Measurements from ENCODE around the gene FABP1. TPM values are rescaled to one million over a fixed set of nuclear protein-coding genes. Genes with fewer than 3 reads are reported as not detected.

The FABP1 gene
- polyA plus RNA-seq, 1 donor from 2014 or later = not detected

- Mint-ChIP-seq H3K9me3 (peaks cover 6 to 15% (median 14%) of the 10 kb centered on the region in 3 donors), H3K27me3 (peaks cover 16% of the 10 kb centered on the region), H3K4me3 (no peak overlapping the region), H3K36me3 (no peaks in the 10 kb centered on the region), H3K27ac (no peak overlapping the region), H3K4me1 (no peaks in the 10 kb centered on the region)
Measured at GRCh38 chr2:88147145-88147544, 19.3 kb upstream of the FABP1 start.

GRCh38 chr2:88146590-88146989, 18.7 kb upstream of the FABP1 start:
- H3K27ac Mint-ChIP-seq = no peak overlapping the region
- H3K4me1 Mint-ChIP-seq = no peaks in the 10 kb centered on the region
- H3K36me3 Mint-ChIP-seq = no peaks in the 10 kb centered on the region
- peaks cover 18% of the 10 kb centered on the region for H3K27me3 Mint-ChIP-seq
- peaks cover 5 to 19% (median 19%) of the 10 kb centered on the region in 3 donors for H3K9me3 Mint-ChIP-seq
- H3K4me3 Mint-ChIP-seq = no peak overlapping the region

GRCh38 chr2:88144914-88145497, 17.1 kb upstream of the FABP1 start:
- H3K27me3 Mint-ChIP-seq = peaks cover 18% of the 10 kb centered on the region
- H3K27ac Mint-ChIP-seq = no peak overlapping the region

GRCh38 chr2:88144271-88144670, 16.4 kb upstream of the FABP1 start:
- no peaks in the 10 kb centered on the region for H3K4me1 Mint-ChIP-seq
- H3K36me3 Mint-ChIP-seq = no peaks in the 10 kb centered on the region
- peaks cover 16% of the 10 kb centered on the region for H3K27me3 Mint-ChIP-seq
- H3K27ac Mint-ChIP-seq = no peak overlapping the region
- peaks cover 4 to 16% (median 14%) of the 10 kb centered on the region in 3 donors for H3K9me3 Mint-ChIP-seq
- no peak overlapping the region for H3K4me3 Mint-ChIP-seq

More at GRCh38 chr2:88144914-88145497, 17.1 kb upstream of the FABP1 start:
- Mint-ChIP-seq H3K4me3 (no peak overlapping the region), H3K4me1 (no peaks in the 10 kb centered on the region), H3K36me3 (no peaks in the 10 kb centered on the region), H3K9me3 (peaks cover 5 to 19% (median 15%) of the 10 kb centered on the region in 3 donors)

- Mint-ChIP-seq H3K4me3 (no peak overlapping the region), H3K4me1 (no peaks in the 10 kb centered on the region), H3K27ac (no peak overlapping the region), H3K27me3 (peaks cover 14% of the 10 kb centered on the region), H3K9me3 (peaks cover 3 to 9% (median 5%) of the 10 kb centered on the region in 3 donors), H3K36me3 (no peaks in the 10 kb centered on the region)
Measured at GRCh38 chr2:88141952-88142351, 14.1 kb upstream of the FABP1 start.

GRCh38 chr2:88139804-88140203, 11.9 kb upstream of the FABP1 start:
- Mint-ChIP-seq H3K36me3 (no peaks in the 10 kb centered on the region), H3K4me3 (no peak overlapping the region), H3K4me1 (no peaks in the 10 kb centered on the region), H3K27me3 (peaks cover 8% of the 10 kb centered on the region), H3K27ac (no peak overlapping the region), H3K9me3 (peaks cover 3 to 9% (median 5%) of the 10 kb centered on the region in 3 donors)

- H3K4me3 Mint-ChIP-seq = no peak overlapping the region
- H3K36me3 Mint-ChIP-seq = no peaks in the 10 kb centered on the region
- peaks cover 8% of the 10 kb centered on the region for H3K27me3 Mint-ChIP-seq
- peaks cover 3 to 9% (median 5%) of the 10 kb centered on the region in 3 donors for H3K9me3 Mint-ChIP-seq
- H3K27ac Mint-ChIP-seq = no peak overlapping the region
- no peaks in the 10 kb centered on the region for H3K4me1 Mint-ChIP-seq
Measured at GRCh38 chr2:88139203-88139702, 11.4 kb upstream of the FABP1 start.

- Mint-ChIP-seq H3K36me3 (no peaks in the 10 kb centered on the region), H3K27me3 (peaks cover 3% of the 10 kb centered on the region), H3K4me3 (no peak overlapping the region), H3K27ac (no peak overlapping the region), H3K9me3 (peaks cover 0 to 9% (median 5%) of the 10 kb centered on the region in 3 donors), H3K4me1 (no peaks in the 10 kb centered on the region)
Measured at GRCh38 chr2:88137833-88138232, 10.0 kb upstream of the FABP1 start.

- H3K4me1 Mint-ChIP-seq = no peaks in the 10 kb centered on the region
- no peak overlapping the region for H3K27ac Mint-ChIP-seq
- no peak overlapping the region for H3K4me3 Mint-ChIP-seq
- peaks cover 4% of the 10 kb centered on the region for H3K27me3 Mint-ChIP-seq
- peaks cover 0 to 5% (median 2%) of the 10 kb centered on the region in 3 donors for H3K9me3 Mint-ChIP-seq
- H3K36me3 Mint-ChIP-seq = no peaks in the 10 kb centered on the region
Measured at GRCh38 chr2:88136817-88137216, 9.0 kb upstream of the FABP1 start.

GRCh38 chr2:88133875-88134274, 6.0 kb upstream of the FABP1 start:
- Mint-ChIP-seq H3K4me3 (no peak overlapping the region), H3K36me3 (no peaks in the 10 kb centered on the region), H3K27me3 (peaks cover 7% of the 10 kb centered on the region), H3K4me1 (no peaks in the 10 kb centered on the region), H3K9me3 (peaks cover 0 to 2% (median 0%) of the 10 kb centered on the region in 3 donors), H3K27ac (no peak overlapping the region)

- Mint-ChIP-seq H3K27ac (no peak overlapping the region), H3K27me3 (peaks cover 7% of the 10 kb centered on the region), H3K4me1 (no peaks in the 10 kb centered on the region), H3K36me3 (no peaks in the 10 kb centered on the region), H3K9me3 (peaks cover 0 to 2% (median 0%) of the 10 kb centered on the region in 3 donors), H3K4me3 (no peak overlapping the region)
Measured at GRCh38 chr2:88131999-88132368, 4.1 kb upstream of the FABP1 start.

GRCh38 chr2:88131201-88131998, 3.5 kb upstream of the FABP1 start:
- Mint-ChIP-seq H3K27me3 (peaks cover 9% of the 10 kb centered on the region), H3K4me3 (no peak overlapping the region)

GRCh38 chr2:88129313-88129959, 1.6 kb upstream of the FABP1 start:
- Mint-ChIP-seq H3K27ac (no peak overlapping the region), H3K9me3 (no peaks in the 10 kb centered on the region), H3K36me3 (no peaks in the 10 kb centered on the region), H3K27me3 (peaks cover 10% of the 10 kb centered on the region), H3K4me3 (no peak overlapping the region), H3K4me1 (no peaks in the 10 kb centered on the region)

More at GRCh38 chr2:88131201-88131998, 3.5 kb upstream of the FABP1 start:
- no peak overlapping the region for H3K27ac Mint-ChIP-seq
- no peaks in the 10 kb centered on the region for H3K4me1 Mint-ChIP-seq
- no peaks in the 10 kb centered on the region for H3K36me3 Mint-ChIP-seq
- H3K9me3 Mint-ChIP-seq = peaks cover 0 to 2% (median 0%) of the 10 kb centered on the region in 3 donors

GRCh38 chr2:88128654-88129312, 921 bp upstream of the FABP1 start:
- H3K4me1 Mint-ChIP-seq = peaks cover 0 to 2% (median 0%) of the 10 kb centered on the region in 3 donors
- H3K27me3 Mint-ChIP-seq = peaks cover 10% of the 10 kb centered on the region
- H3K36me3 Mint-ChIP-seq = no peaks in the 10 kb centered on the region
- no peak overlapping the region for H3K4me3 Mint-ChIP-seq
- H3K9me3 Mint-ChIP-seq = no peaks in the 10 kb centered on the region
- H3K27ac Mint-ChIP-seq = no peak overlapping the region

GRCh38 chr2:88127638-88127887, 299 bp downstream of the FABP1 start:
- H3K27me3 Mint-ChIP-seq = peaks cover 10% of the 10 kb centered on the region
- H3K4me3 Mint-ChIP-seq = no peak overlapping the region
- no peaks in the 10 kb centered on the region for H3K36me3 Mint-ChIP-seq
- H3K27ac Mint-ChIP-seq = no peak overlapping the region
- peaks cover 0 to 2% (median 0%) of the 10 kb centered on the region in 3 donors for H3K4me1 Mint-ChIP-seq
- no peaks in the 10 kb centered on the region for H3K9me3 Mint-ChIP-seq
